Measurements from ENCODE around the gene FARP1.

The FARP1 gene

GRCh38 chr13:98490866-98491265 lies 348.0 kb downstream of the FARP1 start:
- DNase-seq = no peak

GRCh38 chr13:98492335-98493041 lies 349.6 kb downstream of the FARP1 start:
- no peak for DNase-seq

GRCh38 chr13:98493042-98493712 lies 350.3 kb downstream of the FARP1 start:
- DNase-seq = no peak

- no peak for DNase-seq
These were observed 351.9 kb downstream of the FARP1 start for GRCh38 chr13:98494769-98495168.

GRCh38 chr13:98495627-98496478 lies 353.0 kb downstream of the FARP1 start:
- no peak for DNase-seq

- no peak for DNase-seq
These were observed 353.5 kb downstream of the FARP1 start for GRCh38 chr13:98496479-98496791.

GRCh38 chr13:98496966-98497365 lies 354.1 kb downstream of the FARP1 start:
- no peak for DNase-seq

- DNase-seq = no peak
These were observed 358.1 kb downstream of the FARP1 start for GRCh38 chr13:98500963-98501421.

- no peak for DNase-seq
These were observed 360.5 kb downstream of the FARP1 start for GRCh38 chr13:98503175-98504028.

GRCh38 chr13:98504029-98504351 lies 361.1 kb downstream of the FARP1 start:
- no peak for DNase-seq

- no peak for DNase-seq
These were observed 361.6 kb downstream of the FARP1 start for GRCh38 chr13:98504371-98504963.

Measured in stimulated activated CD4-positive, alpha-beta T cell treated with anti-CD3 and anti-CD28 coated beads, Interleukin-12 subunit alpha, Interleukin-12 subunit beta, amount 100 ng/mL, for 4 hours (primary cell).